Spleen (tissue), 11 donors: ENCODE results near the gene LRRC52. TPM values are rescaled to one million over a fixed set of nuclear protein-coding genes. Genes with fewer than 3 reads are reported as not detected.
A peak's percentile ranks its signal among the peaks of the same experiment; 100 is the strongest.

Experiments used
- DNase-seq: peaks from one replicate; pipeline ENCODE4 v3.0.0-alpha.2; 2020
- H3K27ac ChIP-seq, 8 donors: fragments of 200-600 bp; sonication (generic) in 7 of 8; 1 replicate in 4 of 8; 2 replicates in 4 of 8; pipeline versions ENCODE4 v1.5.0 to v1.8.0; 2016 to 2021; ENCODE audit warnings: inconsistent platforms in 4 of 8, mild to moderate bottlenecking in 4 of 8, moderate library complexity in 1 of 8
- H3K27me3 ChIP-seq, 7 donors: fragments of 200-600 bp; sonication (generic) in 6 of 7; replicated peaks in 1 of 7; 1 replicate in 4 of 7; 2 replicates in 3 of 7; pipeline versions ENCODE4 v1.5.0 to v1.8.0; 2016 to 2021; ENCODE audit warnings: inconsistent platforms in 3 of 7, mild to moderate bottlenecking in 1 of 7
- H3K36me3 ChIP-seq, 6 donors: fragments of 200-600 bp; sonication (generic) in 5 of 6; 1 replicate in 4 of 6; 2 replicates in 2 of 6; pipeline versions ENCODE4 v1.5.0 to v1.8.0; 2016 to 2021; ENCODE audit warnings: inconsistent platforms in 2 of 6
- H3K4me1 ChIP-seq, 6 donors: fragments of 200-600 bp; sonication (generic) in 5 of 6; 1 replicate in 3 of 6; 2 replicates in 3 of 6; pipeline versions ENCODE4 v1.5.0 to v1.8.0; 2016 to 2021; ENCODE audit warnings: inconsistent platforms in 3 of 6
- H3K4me3 ChIP-seq, 8 donors: fragments of 200-600 bp; sonication (generic) in 7 of 8; 1 replicate in 4 of 8; 2 replicates in 4 of 8; pipeline versions ENCODE4 v1.5.0 to v1.8.0; 2016 to 2021; ENCODE audit warnings: inconsistent platforms in 4 of 8, mild to moderate bottlenecking in 4 of 8, moderate library complexity in 2 of 8
- H3K9me3 ChIP-seq, 8 donors: fragments of 200-600 bp; sonication (generic) in 7 of 8; 1 replicate in 4 of 8; 2 replicates in 4 of 8; pipeline versions ENCODE4 v1.5.0 to v1.8.0; 2016 to 2021; ENCODE audit warnings: inconsistent platforms in 4 of 8
- CTCF ChIP-seq, 11 experiments: fragments of 200-600 bp in 7 of 11; fragments of 450-650 bp in 4 of 11; sonication (generic) in 4 of 11; IDR thresholded peaks in 8 of 11; conservative IDR thresholded peaks in 3 of 11; 1 replicate in 7 of 11; 2 replicates in 4 of 11; pipeline versions ENCODE4 v1.4.0 to v1.8.0; 2016 to 2021; ENCODE audit warnings: antibody characterized with exemption in 11 of 11, inconsistent platforms in 4 of 11, mild to moderate bottlenecking in 1 of 11
- POLR2A ChIP-seq, 3 donors: fragments of 450-650 bp; IDR thresholded peaks; one replicate each; pipeline ENCODE4 v1.5.1; 2017; ENCODE audit warnings: antibody characterized with exemption in 3 of 3, mild to moderate bottlenecking in 1 of 3
- POLR2AphosphoS5 ChIP-seq, 3 donors: sonication (generic); formaldehyde crosslinking; IDR thresholded peaks; one replicate each; pipeline ENCODE4 v1.5.1; 2017; ENCODE audit warnings: antibody characterized with exemption in 3 of 3
- WGBS, 5 donors: extraction: QIAGEN DNeasy Blood & Tissue Kit in 3 of 5; methylation state at CpG; one replicate each; pipeline versions ENCODE4 v1.1.5 to v1.1.7; 2013 to 2018; 5-methylcytosine and 5-hydroxymethylcytosine counted together
- intact Hi-C: fragments of 100-400 bp; cut with DNase I; formaldehyde crosslinking; loops from one replicate; pipeline ENCODE4 v1.15.0; 2023; ENCODE audit warnings: low total_unique reads
- polyA plus RNA-seq, 3 donors: library from polyadenylated mRNA; stranded (reverse); fragments of 200-250 nt; gene quantifications; one replicate each; pipeline ENCODE4 v1.2.1, GENCODE V29; 2013
- total RNA-seq, 7 donors: library from RNA; depleted of rRNA in 3 of 7; stranded (reverse); fragments of >200 nt in 3 of 7; fragmentation: NEBNext Ultra II Directional in 4 of 7; extraction: Animal tissue kit (Norgen Biotek cat#: 25700) in 4 of 7; gene quantifications; one replicate each; pipeline versions ENCODE4 v1.1.0 to v1.2.1, GENCODE V29; 2016 to 2021
- donor health status: healthy with polysubstance abuse.
- donor health status: DM: no; HTN: no; CAD: no; lungs with moderate emphysema.
- donor health status: DM: no; HTN: no; CAD: no.
- donor health status: Bipolar disorder and iron deficiency.
- donor health status: healthy.
- donor health status: DM: no; HTN: no; CAD: no.
- donor health status: DM: yes; HTN: yes; CAD: no.

The LRRC52 gene
- total and polyA plus RNA-seq, 10 donors, result not detected

GRCh38 chr1:165574295-165574694, 30.5 kb downstream of the LRRC52 start:
- H3K9me3 ChIP-seq, result peaks cover 0 to 5% (median 0%) of the 10 kb centered on the region in 8 donors

GRCh38 chr1:165575468-165576099, 31.8 kb downstream of the LRRC52 start:
- H3K4me1 ChIP-seq, result peaks cover 0 to 17% (median 6%) of the 10 kb centered on the region in 6 donors
- peaks cover 0 to 53% (median 0%) of the 10 kb centered on the region in 7 donors for H3K27me3 ChIP-seq
- peak; percentile 73 for DNase-seq
- H3K9me3 ChIP-seq, result peaks cover 0 to 5% (median 0%) of the 10 kb centered on the region in 8 donors
- WGBS, 5 donors, result 41 to 66% (median 52%) methylated on average over 4 of the region's 4 CpGs
- intact Hi-C loops, result no loop called here
- H3K4me3 ChIP-seq, result no peak overlapping the region
- H3K27ac ChIP-seq, result no peak overlapping the region
- TF ChIP-seq POLR2AphosphoS5 (IDR thresholded peaks at IDR 0.05), result peak; percentile 11 to 69 (median 47)
- no peak for TF ChIP-seq POLR2A (IDR thresholded peaks at IDR 0.05)
- no peaks in the 10 kb centered on the region for H3K36me3 ChIP-seq

More at GRCh38 chr1:165574295-165574694, 30.5 kb downstream of the LRRC52 start:
- H3K36me3 ChIP-seq, result no peaks in the 10 kb centered on the region
- intact Hi-C loops, result no loop called here
- H3K4me3 ChIP-seq, result no peak overlapping the region
- H3K27ac ChIP-seq, result no peak overlapping the region
- peaks cover 0 to 17% (median 6%) of the 10 kb centered on the region in 6 donors for H3K4me1 ChIP-seq
- TF ChIP-seq POLR2A (IDR thresholded peaks at IDR 0.05) (no peak), CTCF (IDR thresholded peaks at IDR 0.05 in 8 of 11, conservative IDR thresholded peaks at IDR 0.05 in 3 of 11) (no peak), POLR2AphosphoS5 (IDR thresholded peaks at IDR 0.05) (no peak)
- H3K27me3 ChIP-seq, result peaks cover 0 to 64% (median 0%) of the 10 kb centered on the region in 7 donors
- no peak for DNase-seq

GRCh38 chr1:165576536-165576935, 32.7 kb downstream of the LRRC52 start:
- DNase-seq, result no peak
- H3K27me3 ChIP-seq, result peaks cover 0 to 43% (median 0%) of the 10 kb centered on the region in 7 donors
- H3K36me3 ChIP-seq, result no peaks in the 10 kb centered on the region
- H3K9me3 ChIP-seq, result peaks cover 0 to 5% (median 0%) of the 10 kb centered on the region in 8 donors
- 69 to 81% (median 73%) methylated on average over 2 of the region's 2 CpGs for WGBS, 5 donors
- peaks cover 0 to 17% (median 6%) of the 10 kb centered on the region in 6 donors for H3K4me1 ChIP-seq
- intact Hi-C loops, result no loop called here
- TF ChIP-seq POLR2AphosphoS5 (IDR thresholded peaks at IDR 0.05), result no peak
- no peak for TF ChIP-seq CTCF (IDR thresholded peaks at IDR 0.05 in 8 of 11, conservative IDR thresholded peaks at IDR 0.05 in 3 of 11)
- TF ChIP-seq POLR2A (IDR thresholded peaks at IDR 0.05), result no peak
- H3K27ac ChIP-seq, result no peak overlapping the region
- no peak overlapping the region for H3K4me3 ChIP-seq

DNA sequence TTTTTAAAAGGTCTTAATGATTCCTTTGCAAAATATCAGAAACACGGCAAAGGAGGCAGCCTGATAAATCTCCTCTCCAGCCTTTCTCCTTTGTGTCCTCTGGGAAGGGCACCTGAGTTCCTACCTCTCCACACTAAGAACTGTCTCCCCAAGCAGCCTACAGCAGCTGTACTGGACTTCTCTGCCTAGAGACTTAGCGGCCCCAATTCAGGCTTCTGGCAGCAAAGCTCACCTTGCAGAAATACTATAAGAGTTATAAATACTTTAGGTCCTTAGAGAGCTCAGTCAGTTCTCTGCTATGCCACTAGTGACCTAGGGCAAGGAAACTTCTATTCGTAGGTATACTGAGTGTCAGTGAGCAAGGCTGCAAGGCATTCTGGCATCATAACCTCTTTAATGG, 33.9 kb downstream of the LRRC52 start:
- H3K9me3 ChIP-seq, result peaks cover 0 to 5% (median 0%) of the 10 kb centered on the region in 8 donors
- no peak overlapping the region for H3K4me3 ChIP-seq
- WGBS, 5 donors, result 86 to 94% (median 90%) methylated on average over 3 of the region's 3 CpGs
- no peak for TF ChIP-seq POLR2A (IDR thresholded peaks at IDR 0.05)
- intact Hi-C loops, result no loop called here
- H3K4me1 ChIP-seq, result peaks cover 0 to 17% (median 6%) of the 10 kb centered on the region in 6 donors
- peaks cover 0 to 32% (median 0%) of the 10 kb centered on the region in 7 donors for H3K27me3 ChIP-seq
- H3K27ac ChIP-seq, result no peak overlapping the region
- H3K36me3 ChIP-seq, result no peaks in the 10 kb centered on the region
- no peak for DNase-seq
